GM11168 (cell line): ENCODE results near the gene MB21D2.
"Not testable (repeated sequence)": the region's sequence is repeated elsewhere in the genome, so short reads cannot be mapped to it uniquely, and the experiment has no call there.

Source experiments
- in situ Hi-C: fragments of 300-500 bp; cut with MboI; formaldehyde crosslinking; loops from one replicate; pipeline ENCODE4 v1.12.0; 2022; ENCODE audit warnings: low sequenced_read_pairs; ENCODE audit not compliant: unreplicated experiment

The MB21D2 gene, protein sequence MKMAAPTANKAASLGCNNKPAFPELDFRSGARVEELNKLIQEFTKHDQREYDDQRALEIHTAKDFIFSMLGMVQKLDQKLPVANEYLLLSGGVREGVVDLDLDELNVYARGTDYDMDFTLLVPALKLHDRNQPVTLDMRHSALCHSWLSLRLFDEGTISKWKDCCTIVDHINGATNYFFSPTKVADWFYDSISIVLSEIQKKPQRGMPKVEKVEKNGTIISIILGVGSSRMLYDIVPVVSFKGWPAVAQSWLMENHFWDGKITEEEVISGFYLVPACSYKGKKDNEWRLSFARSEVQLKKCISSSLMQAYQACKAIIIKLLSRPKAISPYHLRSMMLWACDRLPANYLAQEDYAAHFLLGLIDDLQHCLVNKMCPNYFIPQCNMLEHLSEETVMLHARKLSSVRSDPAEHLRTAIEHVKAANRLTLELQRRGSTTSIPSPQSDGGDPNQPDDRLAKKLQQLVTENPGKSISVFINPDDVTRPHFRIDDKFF

GRCh38 chr3:192917404-192918274, at the start of gene MB21D2:
Gene MB21D2 (minus strand): TSS chr3:192917856. CDS start chr3:192917840, 16 bp downstream.
- in situ Hi-C loops, result no loop called here

GRCh38 chr3:192964959-192965719, 47.5 kb upstream of the MB21D2 start:
- in situ Hi-C loops, result not testable (repeated sequence)

DNA sequence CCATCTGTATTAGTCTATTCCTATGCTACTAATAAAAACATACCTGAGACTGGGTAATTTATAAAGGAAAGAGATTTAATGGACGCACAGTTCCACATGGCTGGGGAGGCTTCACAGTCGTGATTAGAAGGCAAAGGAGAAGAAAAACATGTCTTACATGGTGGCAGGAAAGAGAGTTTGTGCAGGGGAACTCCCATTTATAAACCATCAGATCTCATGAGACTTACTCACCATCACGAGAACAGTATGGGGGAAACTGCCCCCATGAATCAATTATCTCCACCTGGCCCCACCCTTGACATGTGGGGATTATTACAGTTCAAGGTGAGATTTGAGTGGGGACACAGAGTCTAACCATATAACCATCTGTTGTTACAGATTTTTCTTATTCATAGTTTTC, 42.1 kb upstream of the MB21D2 start:
- in situ Hi-C loops, result no loop called here

DNA sequence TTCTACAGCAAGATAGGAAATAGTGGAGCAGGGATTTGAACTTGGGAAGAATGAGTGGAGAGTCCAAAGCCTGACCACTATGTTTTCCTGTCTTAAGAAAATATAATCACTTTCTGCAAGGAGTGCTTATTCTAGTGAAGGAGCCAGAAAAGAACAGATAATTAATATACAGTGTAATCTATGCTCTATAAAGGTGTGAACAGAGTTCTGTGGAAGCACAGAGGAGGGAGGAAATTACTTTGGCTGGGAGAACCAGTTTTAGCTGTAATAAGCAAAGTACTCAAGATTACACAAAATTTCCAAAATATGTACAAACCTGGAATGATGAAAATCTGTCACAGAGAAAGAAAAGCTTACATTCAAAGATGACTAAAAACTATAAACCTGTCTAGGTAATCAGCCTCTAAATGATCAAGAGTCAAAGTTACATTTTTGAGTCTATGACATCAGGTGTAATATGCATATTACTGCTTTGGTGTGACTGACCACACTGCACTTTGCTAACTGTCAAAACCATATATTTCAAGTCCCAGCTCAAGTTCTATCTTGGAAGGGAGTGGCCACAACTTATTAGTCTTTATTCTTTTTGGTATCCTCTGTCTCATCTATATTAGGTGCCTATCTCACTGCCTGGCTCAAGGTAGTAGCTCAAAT, 40.7 kb upstream of the MB21D2 start:
- in situ Hi-C loops, result no loop called here

- in situ Hi-C loops, result no loop called here
These were observed 39.9 kb upstream of the MB21D2 start for GRCh38 chr3:192957441-192958021.

- in situ Hi-C loops, result no loop called here
These were observed 36.3 kb upstream of the MB21D2 start for GRCh38 chr3:192953926-192954325.

- in situ Hi-C loops, result no loop called here
These were observed 29.8 kb upstream of the MB21D2 start for GRCh38 chr3:192947421-192947820.

GRCh38 chr3:192943393-192943792, 25.7 kb upstream of the MB21D2 start:
- in situ Hi-C loops, result no loop called here

- in situ Hi-C loops, result no loop called here
These were observed 25.0 kb upstream of the MB21D2 start for GRCh38 chr3:192942625-192943024.

GRCh38 chr3:192940129-192940528, 22.5 kb upstream of the MB21D2 start:
- in situ Hi-C loops, result no loop called here

DNA sequence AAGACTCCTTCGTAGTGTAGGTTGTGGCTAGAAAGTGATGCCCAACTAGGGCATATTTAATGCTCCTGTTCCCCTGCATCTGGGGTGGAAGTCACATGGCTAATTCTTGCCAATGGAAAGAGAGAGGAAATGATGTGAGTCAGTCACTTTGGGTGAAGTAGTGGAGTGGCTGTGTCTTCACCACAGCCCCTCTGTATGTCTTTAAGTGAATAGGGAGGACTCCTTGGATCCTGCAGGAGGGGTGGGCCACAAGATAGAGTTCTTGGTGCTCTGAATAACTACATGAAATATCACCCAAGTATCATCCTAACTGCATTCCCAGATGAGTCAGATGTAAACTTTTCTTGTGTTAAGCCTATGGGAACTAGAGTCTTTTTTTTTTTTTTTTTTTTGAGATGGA, 17.8 kb upstream of the MB21D2 start:
- in situ Hi-C loops, result no loop called here

DNA sequence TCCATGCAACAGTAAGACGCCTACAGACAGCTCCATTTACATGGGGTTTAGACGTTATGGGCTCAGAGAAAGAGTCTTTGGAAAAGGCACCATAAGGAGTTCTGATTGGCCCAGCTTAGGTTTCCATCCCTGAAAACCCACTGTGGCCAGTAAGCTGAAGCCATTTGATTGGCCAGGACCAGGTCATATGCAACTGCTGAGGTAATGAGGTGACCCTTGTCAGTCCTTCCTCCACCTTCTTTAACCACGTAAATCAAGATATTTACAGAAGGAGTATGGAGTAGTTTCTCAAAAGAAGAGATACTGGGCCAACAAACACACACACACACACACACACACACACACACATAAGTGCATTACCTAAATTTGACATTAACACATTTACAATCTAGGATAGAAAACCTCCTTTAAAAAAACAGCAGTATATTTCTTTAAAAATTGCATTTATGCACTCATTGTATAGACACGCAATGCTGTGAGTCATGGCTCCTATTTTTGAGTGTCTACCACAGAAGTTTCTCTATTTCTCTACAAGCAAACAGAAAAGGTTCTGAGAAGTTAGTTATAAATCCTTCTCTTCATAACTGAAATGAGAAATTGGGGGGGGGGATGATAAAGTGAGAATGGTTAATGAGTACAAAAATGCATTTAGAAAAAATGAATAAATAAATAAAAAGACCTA, 16.3 kb upstream of the MB21D2 start:
- in situ Hi-C loops, result no loop called here

DNA sequence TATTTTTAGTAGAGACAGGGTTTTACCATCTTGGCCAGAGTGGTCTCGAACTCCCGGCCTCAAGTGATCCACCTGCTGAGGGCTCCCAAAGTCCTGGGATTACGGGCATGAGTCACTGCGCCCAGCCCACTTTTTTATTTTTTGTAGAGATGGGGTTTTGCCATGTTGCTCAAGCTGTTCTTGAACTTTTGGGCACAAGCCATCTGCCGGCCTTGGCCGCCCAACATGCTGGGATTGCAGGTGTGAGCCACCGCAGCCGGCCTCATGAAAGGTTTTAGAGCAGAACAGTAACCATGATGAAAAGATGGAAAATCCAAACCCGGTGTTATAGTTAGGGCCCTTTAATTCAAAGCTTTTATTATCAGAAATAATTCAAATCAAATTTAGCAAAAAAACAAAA, 15.6 kb upstream of the MB21D2 start:
- in situ Hi-C loops, result no loop called here

DNA sequence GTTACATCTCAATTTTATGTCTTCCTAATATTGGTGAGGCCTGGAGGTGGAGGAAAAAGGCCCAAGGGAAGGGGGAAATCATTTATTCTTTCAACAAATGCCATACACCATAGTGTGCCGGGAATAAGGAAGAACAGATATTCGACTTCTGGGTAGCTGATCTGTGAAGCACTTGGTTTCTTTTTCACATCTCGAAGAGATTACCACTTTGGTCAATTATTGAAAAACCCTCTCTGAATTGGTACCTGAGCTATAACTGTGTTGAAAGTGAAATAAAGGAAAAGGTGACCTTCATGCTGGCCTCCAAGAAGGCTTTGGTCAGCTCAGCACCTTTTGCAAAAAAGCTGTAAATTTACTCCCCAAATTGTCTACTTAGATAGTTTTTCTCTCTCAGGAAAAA, 14.2 kb upstream of the MB21D2 start:
- in situ Hi-C loops, result no loop called here

- in situ Hi-C loops, result no loop called here
These were observed 12.9 kb upstream of the MB21D2 start for GRCh38 chr3:192930577-192930976.

DNA sequence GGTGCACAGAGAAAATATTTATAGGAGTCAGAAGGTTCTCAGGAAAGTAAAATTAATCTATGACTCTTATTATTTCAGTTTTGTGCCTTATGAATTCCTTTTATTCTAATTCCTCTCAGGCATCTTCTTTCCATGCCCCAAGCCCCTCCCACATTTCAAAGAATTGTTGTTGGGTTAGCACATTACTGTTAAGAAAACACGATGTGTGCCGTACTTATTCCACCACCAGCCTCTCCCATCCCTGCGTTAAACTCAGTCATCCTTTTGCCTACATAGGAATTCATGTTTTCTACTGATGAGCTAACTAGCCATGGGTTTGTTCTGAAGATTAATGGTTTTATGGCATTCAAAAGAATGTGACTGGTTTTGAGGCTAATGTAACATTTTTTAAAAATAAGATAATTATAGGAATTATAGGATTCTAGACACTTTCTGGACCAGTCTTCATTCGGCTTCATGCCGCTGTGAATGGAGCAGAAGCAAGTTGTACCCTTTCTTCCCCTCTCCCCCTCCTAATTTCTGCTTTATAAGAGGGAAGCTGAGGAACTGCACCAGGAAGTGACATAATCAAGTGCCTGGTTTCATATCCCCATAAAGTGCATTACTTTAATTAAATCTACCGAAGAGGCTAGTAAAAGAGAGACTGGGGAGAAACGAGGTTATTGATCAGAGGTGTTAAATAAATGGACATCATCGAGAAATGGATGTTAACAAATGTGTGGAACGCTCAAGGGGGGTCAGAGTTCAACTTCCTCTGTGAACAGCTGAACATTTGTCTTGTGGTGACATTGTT, 12.3 kb upstream of the MB21D2 start:
- in situ Hi-C loops, result no loop called here

DNA sequence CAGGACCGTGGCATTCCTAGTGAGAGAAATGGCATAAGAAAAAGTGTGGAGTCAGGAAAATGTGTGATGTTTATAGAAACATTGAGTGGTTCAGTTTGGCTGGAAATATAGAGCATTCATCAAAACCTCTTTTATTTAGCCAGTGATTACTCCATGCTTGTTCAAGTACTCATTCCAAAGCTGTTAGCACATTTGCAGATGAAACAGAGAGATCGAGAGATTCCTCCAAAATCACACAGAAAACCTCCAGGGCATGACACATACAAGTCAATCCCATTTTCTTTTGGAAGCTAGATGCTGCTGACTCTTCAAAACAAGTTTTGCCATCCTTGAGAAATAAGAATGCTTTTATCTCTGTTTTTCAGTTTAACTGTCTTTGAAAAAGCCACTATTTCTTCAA, 11.5 kb upstream of the MB21D2 start:
- in situ Hi-C loops, result no loop called here

GRCh38 chr3:192928720-192929119, 11.1 kb upstream of the MB21D2 start:
- in situ Hi-C loops, result no loop called here
